Glutamatergic neuron (in vitro differentiated cells): ENCODE data around the gene SMIM23. TPM values are rescaled to one million over a fixed set of nuclear protein-coding genes. Genes with fewer than 3 reads are reported as not detected.

Experiments used
- DNase-seq: peaks from one replicate; pipeline ENCODE4 v3.0.0; 2022
- H3K27ac Mint-ChIP-seq: one replicate; pipeline ENCODE4 v1.8.0; 2020; ENCODE audit warnings: mild to moderate bottlenecking, mixed read lengths, inconsistent platforms; ENCODE audit not compliant: unreplicated experiment
- H3K27me3 Mint-ChIP-seq: one replicate; pipeline ENCODE4 v1.8.0; 2020; ENCODE audit warnings: mild to moderate bottlenecking, moderate library complexity, mixed read lengths, inconsistent platforms; ENCODE audit not compliant: unreplicated experiment
- H3K36me3 Mint-ChIP-seq: one replicate; pipeline ENCODE4 v1.8.0; 2020; ENCODE audit warnings: mild to moderate bottlenecking, mixed read lengths, inconsistent platforms; ENCODE audit not compliant: unreplicated experiment
- H3K4me1 Mint-ChIP-seq: one replicate; pipeline ENCODE4 v1.8.0; 2020; ENCODE audit warnings: mild to moderate bottlenecking, low read depth, mixed read lengths, inconsistent platforms; ENCODE audit not compliant: unreplicated experiment
- H3K4me3 Mint-ChIP-seq: one replicate; pipeline ENCODE4 v1.8.0; 2020; ENCODE audit warnings: mild to moderate bottlenecking, mixed read lengths, inconsistent platforms; ENCODE audit not compliant: unreplicated experiment
- H3K9me3 Mint-ChIP-seq: one replicate; pipeline ENCODE4 v1.8.0; 2020; ENCODE audit warnings: mild to moderate bottlenecking, moderate library complexity, mixed read lengths, inconsistent platforms; ENCODE audit not compliant: unreplicated experiment
- total RNA-seq: library from RNA; stranded (reverse); fragmentation: NEBNext Ultra II Directional; extraction: Animal tissue kit (Norgen Biotek cat#: 25700); gene quantifications from one replicate; pipeline ENCODE4 v1.2.1, GENCODE V29; 2021; ENCODE audit not compliant: unreplicated experiment
- TF ChIP-seq, protein P1 (sequence below): fragments of 200-600 bp; sonication (generic); IDR thresholded peaks from one replicate; pipeline ENCODE4 v1.5.0; 2021; ENCODE audit not compliant: partially characterized antibody, unreplicated experiment

The SMIM23 gene
- total RNA-seq, 1 donor from 2014 or later: not detected

DNA sequence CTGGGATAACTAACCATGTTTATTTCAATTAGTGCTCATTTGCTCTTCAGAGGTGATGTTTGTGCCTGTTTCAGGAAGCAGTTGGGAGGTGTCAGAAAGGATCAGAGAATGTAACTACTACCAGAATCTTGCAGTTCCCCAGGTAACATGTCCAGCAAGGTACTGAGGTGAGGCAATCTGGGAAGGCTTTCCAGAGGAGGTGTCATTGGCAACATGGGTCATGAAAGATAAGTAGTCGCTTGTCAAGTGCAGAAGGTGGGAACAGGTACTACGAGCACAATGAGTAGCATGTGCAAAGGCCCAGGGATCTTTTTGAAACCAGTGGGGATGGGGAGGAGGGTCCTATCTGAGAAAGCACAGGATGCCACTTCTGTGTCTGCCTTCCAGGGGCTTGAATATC is 4.8 kb downstream of the SMIM23 start:
- no peak for DNase-seq
- Mint-ChIP-seq H3K27me3 (peaks cover 3% of the 10 kb centered on the region), H3K36me3 (no peaks in the 10 kb centered on the region), H3K27ac (no peak overlapping the region), H3K4me1 (peaks cover 9% of the 10 kb centered on the region), H3K4me3 (no peak overlapping the region), H3K9me3 (no peaks in the 10 kb centered on the region)
- TF ChIP-seq, protein P1, sequence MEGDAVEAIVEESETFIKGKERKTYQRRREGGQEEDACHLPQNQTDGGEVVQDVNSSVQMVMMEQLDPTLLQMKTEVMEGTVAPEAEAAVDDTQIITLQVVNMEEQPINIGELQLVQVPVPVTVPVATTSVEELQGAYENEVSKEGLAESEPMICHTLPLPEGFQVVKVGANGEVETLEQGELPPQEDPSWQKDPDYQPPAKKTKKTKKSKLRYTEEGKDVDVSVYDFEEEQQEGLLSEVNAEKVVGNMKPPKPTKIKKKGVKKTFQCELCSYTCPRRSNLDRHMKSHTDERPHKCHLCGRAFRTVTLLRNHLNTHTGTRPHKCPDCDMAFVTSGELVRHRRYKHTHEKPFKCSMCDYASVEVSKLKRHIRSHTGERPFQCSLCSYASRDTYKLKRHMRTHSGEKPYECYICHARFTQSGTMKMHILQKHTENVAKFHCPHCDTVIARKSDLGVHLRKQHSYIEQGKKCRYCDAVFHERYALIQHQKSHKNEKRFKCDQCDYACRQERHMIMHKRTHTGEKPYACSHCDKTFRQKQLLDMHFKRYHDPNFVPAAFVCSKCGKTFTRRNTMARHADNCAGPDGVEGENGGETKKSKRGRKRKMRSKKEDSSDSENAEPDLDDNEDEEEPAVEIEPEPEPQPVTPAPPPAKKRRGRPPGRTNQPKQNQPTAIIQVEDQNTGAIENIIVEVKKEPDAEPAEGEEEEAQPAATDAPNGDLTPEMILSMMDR: no peak

GRCh38 chr5:171794470-171794960 is 8.9 kb downstream of the SMIM23 start:
- H3K4me1 Mint-ChIP-seq: peaks cover 6% of the 10 kb centered on the region
- no peaks in the 10 kb centered on the region for H3K36me3 Mint-ChIP-seq
- H3K27ac Mint-ChIP-seq: no peak overlapping the region
- H3K9me3 Mint-ChIP-seq: peaks cover 1% of the 10 kb centered on the region
- no peak for DNase-seq
- no peak overlapping the region for H3K4me3 Mint-ChIP-seq
- H3K27me3 Mint-ChIP-seq: no peaks in the 10 kb centered on the region
- TF ChIP-seq, protein P1: no peak

DNA sequence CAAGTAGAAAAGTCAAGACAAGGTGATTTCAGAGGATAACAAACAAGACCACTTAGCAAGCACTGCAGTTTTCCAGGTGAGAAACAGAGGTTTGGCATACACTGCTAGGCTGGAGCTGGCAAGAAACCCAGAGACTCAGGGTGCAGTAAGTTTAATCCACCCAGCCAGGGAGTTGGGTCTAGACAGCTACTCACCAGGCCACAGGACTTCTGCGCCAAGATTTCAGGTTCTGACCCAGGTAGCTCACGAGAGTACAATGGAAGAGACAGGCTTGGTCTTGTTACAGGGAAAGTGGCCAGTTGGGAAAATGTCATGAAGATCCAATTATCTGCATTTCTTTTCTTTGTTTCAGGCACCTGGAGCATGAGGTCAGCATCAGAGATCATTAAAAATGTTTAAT is 9.8 kb downstream of the SMIM23 start:
- H3K4me3 Mint-ChIP-seq: no peak overlapping the region
- H3K36me3 Mint-ChIP-seq: no peaks in the 10 kb centered on the region
- no peak for DNase-seq
- peaks cover 6% of the 10 kb centered on the region for H3K4me1 Mint-ChIP-seq
- peaks cover 1% of the 10 kb centered on the region for H3K9me3 Mint-ChIP-seq
- H3K27ac Mint-ChIP-seq: no peak overlapping the region
- TF ChIP-seq, protein P1: no peak
- H3K27me3 Mint-ChIP-seq: no peaks in the 10 kb centered on the region

DNA sequence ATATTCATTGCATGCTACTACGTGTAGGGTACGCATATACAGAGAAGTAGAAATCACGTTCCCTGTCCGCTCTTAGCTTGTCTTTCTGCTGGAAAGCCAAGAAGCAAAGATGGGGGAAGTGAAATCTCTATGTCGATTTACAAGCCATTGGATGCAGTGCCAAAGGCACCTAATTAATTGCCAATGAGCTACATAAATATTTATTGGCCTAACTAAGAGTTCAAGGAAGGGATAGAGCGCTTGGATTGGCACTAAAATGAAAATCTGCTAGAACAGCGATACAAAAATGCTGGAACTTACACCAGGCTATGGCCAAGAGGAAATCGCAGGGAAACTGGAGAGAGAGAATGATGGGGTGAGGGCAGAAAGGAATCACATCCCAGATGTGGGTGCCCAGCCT is 10.8 kb downstream of the SMIM23 start:
- DNase-seq: no peak
- H3K4me3 Mint-ChIP-seq: no peak overlapping the region
- peaks cover 6% of the 10 kb centered on the region for H3K4me1 Mint-ChIP-seq
- no peak overlapping the region for H3K27ac Mint-ChIP-seq
- TF ChIP-seq, protein P1: no peak
- H3K9me3 Mint-ChIP-seq: peaks cover 1% of the 10 kb centered on the region
- no peaks in the 10 kb centered on the region for H3K27me3 Mint-ChIP-seq
- no peaks in the 10 kb centered on the region for H3K36me3 Mint-ChIP-seq

GRCh38 chr5:171797543-171797942 is 11.9 kb downstream of the SMIM23 start:
- no peak overlapping the region for H3K4me3 Mint-ChIP-seq
- no peak for DNase-seq
- H3K36me3 Mint-ChIP-seq: no peaks in the 10 kb centered on the region
- peaks cover 1% of the 10 kb centered on the region for H3K9me3 Mint-ChIP-seq
- H3K27ac Mint-ChIP-seq: no peak overlapping the region
- no peaks in the 10 kb centered on the region for H3K27me3 Mint-ChIP-seq
- TF ChIP-seq, protein P1: no peak
- peaks cover 6% of the 10 kb centered on the region for H3K4me1 Mint-ChIP-seq
